Measurements from ENCODE around the gene ZC3H12C. TPM values are rescaled to one million over a fixed set of nuclear protein-coding genes. Genes with fewer than 3 reads are reported as not detected.

ZC3H12C gene
- total and polyA plus RNA-seq, 10 of the 15 experiments (the other 5 are each of a cell fraction or from before 2014, with no cell fraction given), result 0.31 to 31.0 (median 3.7) TPM

DNA sequence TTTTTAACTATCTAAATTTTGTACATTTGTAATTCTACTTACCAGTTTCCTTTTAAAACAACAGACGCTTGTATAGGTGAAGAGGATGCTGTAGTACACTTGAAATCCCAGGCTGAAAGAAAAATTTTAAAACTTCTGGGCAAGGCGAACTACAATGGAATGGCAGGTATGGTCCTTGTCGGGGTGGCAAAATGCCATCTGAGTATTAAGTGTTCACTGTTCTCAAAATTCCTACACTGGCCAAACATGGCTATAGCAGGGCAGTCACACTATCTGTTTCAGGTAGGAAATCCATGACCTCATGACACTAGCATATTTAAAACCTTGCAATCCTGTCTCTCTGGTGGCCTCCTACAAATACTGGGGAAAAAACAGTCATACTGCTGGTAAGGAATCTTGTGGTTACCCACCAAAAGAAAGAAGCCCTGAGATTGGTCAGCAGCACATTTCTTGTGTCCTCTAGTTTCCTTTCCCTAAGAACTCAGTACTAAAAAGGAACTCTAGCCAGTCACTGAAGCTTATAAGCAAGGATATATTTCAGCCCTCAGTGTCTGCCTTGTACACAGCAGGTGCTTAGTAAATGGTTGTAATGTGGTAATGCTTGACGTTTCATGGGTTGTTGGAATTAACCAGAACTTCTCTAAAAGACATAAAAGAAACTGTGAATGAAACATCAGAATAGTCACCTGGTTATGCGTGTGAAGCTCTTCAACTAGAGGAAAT is 5.2 kb upstream of the ZC3H12C start (continued):
- TF ChIP-seq, protein P1, sequence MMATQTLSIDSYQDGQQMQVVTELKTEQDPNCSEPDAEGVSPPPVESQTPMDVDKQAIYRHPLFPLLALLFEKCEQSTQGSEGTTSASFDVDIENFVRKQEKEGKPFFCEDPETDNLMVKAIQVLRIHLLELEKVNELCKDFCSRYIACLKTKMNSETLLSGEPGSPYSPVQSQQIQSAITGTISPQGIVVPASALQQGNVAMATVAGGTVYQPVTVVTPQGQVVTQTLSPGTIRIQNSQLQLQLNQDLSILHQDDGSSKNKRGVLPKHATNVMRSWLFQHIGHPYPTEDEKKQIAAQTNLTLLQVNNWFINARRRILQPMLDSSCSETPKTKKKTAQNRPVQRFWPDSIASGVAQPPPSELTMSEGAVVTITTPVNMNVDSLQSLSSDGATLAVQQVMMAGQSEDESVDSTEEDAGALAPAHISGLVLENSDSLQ (IDR thresholded peaks at IDR 0.05), result no peak
- TF ChIP-seq, protein P2, sequence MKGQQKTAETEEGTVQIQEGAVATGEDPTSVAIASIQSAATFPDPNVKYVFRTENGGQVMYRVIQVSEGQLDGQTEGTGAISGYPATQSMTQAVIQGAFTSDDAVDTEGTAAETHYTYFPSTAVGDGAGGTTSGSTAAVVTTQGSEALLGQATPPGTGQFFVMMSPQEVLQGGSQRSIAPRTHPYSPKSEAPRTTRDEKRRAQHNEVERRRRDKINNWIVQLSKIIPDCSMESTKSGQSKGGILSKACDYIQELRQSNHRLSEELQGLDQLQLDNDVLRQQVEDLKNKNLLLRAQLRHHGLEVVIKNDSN (IDR thresholded peaks at IDR 0.05; ENCODE audit: borderline replicate concordance, extremely low read length, insufficient read depth, low read depth, low read length), result no peak
- TF ChIP-seq CHD1 (IDR thresholded peaks at IDR 0.05; ENCODE audit: low read depth, low read length) (no peak), TBL1XR1 (IDR thresholded peaks at IDR 0.05; ENCODE audit: low read depth, low read length) (no peak), RUNX3 (IDR thresholded peaks at IDR 0.05; ENCODE audit: low read length) (peak; percentile 30), EP300 (IDR thresholded peaks at IDR 0.05; ENCODE audit: borderline replicate concordance in 1 of 2, control insufficient read depth in 1 of 2, low read depth in 2 of 2, low read length in 2 of 2) (peak; percentile 66 to 85; a peak in 2 of 4 replicates), RB1 (IDR thresholded peaks at IDR 0.05; ENCODE audit: borderline replicate concordance) (no peak), SPI1 (IDR thresholded peaks at IDR 0.05; ENCODE audit: borderline replicate concordance, insufficient read depth, low read depth, low read length) (0 out of 2 replicates have a peak, but pooled peaks have one; percentile 7), SRF (IDR thresholded peaks at IDR 0.05; ENCODE audit: low read depth in 2 of 2, low read length in 2 of 2) (no peak), ZNF217 (IDR thresholded peaks at IDR 0.05) (no peak)
- TF ChIP-seq, protein P3, sequence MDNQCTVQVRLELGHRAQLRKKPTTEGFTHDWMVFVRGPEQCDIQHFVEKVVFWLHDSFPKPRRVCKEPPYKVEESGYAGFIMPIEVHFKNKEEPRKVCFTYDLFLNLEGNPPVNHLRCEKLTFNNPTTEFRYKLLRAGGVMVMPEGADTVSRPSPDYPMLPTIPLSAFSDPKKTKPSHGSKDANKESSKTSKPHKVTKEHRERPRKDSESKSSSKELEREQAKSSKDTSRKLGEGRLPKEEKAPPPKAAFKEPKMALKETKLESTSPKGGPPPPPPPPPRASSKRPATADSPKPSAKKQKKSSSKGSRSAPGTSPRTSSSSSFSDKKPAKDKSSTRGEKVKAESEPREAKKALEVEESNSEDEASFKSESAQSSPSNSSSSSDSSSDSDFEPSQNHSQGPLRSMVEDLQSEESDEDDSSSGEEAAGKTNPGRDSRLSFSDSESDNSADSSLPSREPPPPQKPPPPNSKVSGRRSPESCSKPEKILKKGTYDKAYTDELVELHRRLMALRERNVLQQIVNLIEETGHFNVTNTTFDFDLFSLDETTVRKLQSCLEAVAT (IDR thresholded peaks at IDR 0.05), result no peak
- TF ChIP-seq, protein P4, sequence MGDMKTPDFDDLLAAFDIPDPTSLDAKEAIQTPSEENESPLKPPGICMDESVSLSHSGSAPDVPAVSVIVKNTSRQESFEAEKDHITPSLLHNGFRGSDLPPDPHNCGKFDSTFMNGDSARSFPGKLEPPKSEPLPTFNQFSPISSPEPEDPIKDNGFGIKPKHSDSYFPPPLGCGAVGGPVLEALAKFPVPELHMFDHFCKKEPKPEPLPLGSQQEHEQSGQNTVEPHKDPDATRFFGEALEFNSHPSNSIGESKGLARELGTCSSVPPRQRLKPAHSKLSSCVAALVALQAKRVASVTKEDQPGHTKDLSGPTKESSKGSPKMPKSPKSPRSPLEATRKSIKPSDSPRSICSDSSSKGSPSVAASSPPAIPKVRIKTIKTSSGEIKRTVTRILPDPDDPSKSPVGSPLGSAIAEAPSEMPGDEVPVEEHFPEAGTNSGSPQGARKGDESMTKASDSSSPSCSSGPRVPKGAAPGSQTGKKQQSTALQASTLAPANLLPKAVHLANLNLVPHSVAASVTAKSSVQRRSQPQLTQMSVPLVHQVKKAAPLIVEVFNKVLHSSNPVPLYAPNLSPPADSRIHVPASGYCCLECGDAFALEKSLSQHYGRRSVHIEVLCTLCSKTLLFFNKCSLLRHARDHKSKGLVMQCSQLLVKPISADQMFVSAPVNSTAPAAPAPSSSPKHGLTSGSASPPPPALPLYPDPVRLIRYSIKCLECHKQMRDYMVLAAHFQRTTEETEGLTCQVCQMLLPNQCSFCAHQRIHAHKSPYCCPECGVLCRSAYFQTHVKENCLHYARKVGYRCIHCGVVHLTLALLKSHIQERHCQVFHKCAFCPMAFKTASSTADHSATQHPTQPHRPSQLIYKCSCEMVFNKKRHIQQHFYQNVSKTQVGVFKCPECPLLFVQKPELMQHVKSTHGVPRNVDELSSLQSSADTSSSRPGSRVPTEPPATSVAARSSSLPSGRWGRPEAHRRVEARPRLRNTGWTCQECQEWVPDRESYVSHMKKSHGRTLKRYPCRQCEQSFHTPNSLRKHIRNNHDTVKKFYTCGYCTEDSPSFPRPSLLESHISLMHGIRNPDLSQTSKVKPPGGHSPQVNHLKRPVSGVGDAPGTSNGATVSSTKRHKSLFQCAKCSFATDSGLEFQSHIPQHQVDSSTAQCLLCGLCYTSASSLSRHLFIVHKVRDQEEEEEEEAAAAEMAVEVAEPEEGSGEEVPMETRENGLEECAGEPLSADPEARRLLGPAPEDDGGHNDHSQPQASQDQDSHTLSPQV (IDR thresholded peaks at IDR 0.05), result peak; percentile 57; the same call in 1 of the 2 replicates
- TF ChIP-seq, protein P5, sequence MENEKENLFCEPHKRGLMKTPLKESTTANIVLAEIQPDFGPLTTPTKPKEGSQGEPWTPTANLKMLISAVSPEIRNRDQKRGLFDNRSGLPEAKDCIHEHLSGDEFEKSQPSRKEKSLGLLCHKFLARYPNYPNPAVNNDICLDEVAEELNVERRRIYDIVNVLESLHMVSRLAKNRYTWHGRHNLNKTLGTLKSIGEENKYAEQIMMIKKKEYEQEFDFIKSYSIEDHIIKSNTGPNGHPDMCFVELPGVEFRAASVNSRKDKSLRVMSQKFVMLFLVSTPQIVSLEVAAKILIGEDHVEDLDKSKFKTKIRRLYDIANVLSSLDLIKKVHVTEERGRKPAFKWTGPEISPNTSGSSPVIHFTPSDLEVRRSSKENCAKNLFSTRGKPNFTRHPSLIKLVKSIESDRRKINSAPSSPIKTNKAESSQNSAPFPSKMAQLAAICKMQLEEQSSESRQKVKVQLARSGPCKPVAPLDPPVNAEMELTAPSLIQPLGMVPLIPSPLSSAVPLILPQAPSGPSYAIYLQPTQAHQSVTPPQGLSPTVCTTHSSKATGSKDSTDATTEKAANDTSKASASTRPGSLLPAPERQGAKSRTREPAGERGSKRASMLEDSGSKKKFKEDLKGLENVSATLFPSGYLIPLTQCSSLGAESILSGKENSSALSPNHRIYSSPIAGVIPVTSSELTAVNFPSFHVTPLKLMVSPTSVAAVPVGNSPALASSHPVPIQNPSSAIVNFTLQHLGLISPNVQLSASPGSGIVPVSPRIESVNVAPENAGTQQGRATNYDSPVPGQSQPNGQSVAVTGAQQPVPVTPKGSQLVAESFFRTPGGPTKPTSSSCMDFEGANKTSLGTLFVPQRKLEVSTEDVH (IDR thresholded peaks at IDR 0.05; ENCODE audit: low read depth, partially characterized antibody), result no peak
